Measurements from ENCODE around the gene TMC3.

The TMC3 gene

GRCh38 chr15:81297603-81298575, 76.1 kb downstream of the TMC3 start:
- DNase-seq (ENCODE audit: low read depth) = no peak

- DNase-seq (ENCODE audit: low read depth) = no peak
These were observed 76.9 kb downstream of the TMC3 start for GRCh38 chr15:81297147-81297572.

- DNase-seq (ENCODE audit: low read depth) = peak; percentile 60
These were observed 77.3 kb downstream of the TMC3 start for GRCh38 chr15:81296673-81297072.

GRCh38 chr15:81296186-81296585, 77.8 kb downstream of the TMC3 start:
- DNase-seq (ENCODE audit: low read depth) = no peak

GRCh38 chr15:81295486-81296121, 78.4 kb downstream of the TMC3 start:
- DNase-seq (ENCODE audit: low read depth) = no peak

GRCh38 chr15:81294516-81294880, 79.5 kb downstream of the TMC3 start:
- DNase-seq (ENCODE audit: low read depth) = no peak

GRCh38 chr15:81293728-81294515, 80.1 kb downstream of the TMC3 start:
- peak; percentile 69 for DNase-seq (ENCODE audit: low read depth)

- DNase-seq (ENCODE audit: low read depth) = no peak
These were observed 81.5 kb downstream of the TMC3 start for GRCh38 chr15:81292523-81293001.

- DNase-seq (ENCODE audit: low read depth) = no peak
These were observed 82.0 kb downstream of the TMC3 start for GRCh38 chr15:81291916-81292522.

- DNase-seq (ENCODE audit: low read depth) = no peak
These were observed 84.1 kb downstream of the TMC3 start for GRCh38 chr15:81289910-81290309.

- no peak for DNase-seq (ENCODE audit: low read depth)
These were observed 85.4 kb downstream of the TMC3 start for GRCh38 chr15:81288616-81289015.

GRCh38 chr15:81288040-81288439, 86.0 kb downstream of the TMC3 start:
- no peak for DNase-seq (ENCODE audit: low read depth)

- no peak for DNase-seq (ENCODE audit: low read depth)
These were observed 87.3 kb downstream of the TMC3 start for GRCh38 chr15:81286621-81287121.

- no peak for DNase-seq (ENCODE audit: low read depth)
These were observed 88.6 kb downstream of the TMC3 start for GRCh38 chr15:81285461-81285860.

- no peak for DNase-seq (ENCODE audit: low read depth)
These were observed 89.6 kb downstream of the TMC3 start for GRCh38 chr15:81284256-81285031.

GRCh38 chr15:81282911-81283310, 91.1 kb downstream of the TMC3 start:
- no peak for DNase-seq (ENCODE audit: low read depth)

GRCh38 chr15:81282606-81282895, 91.5 kb downstream of the TMC3 start:
- DNase-seq (ENCODE audit: low read depth) = no peak

GRCh38 chr15:81281766-81282605, 92.0 kb downstream of the TMC3 start:
- no peak for DNase-seq (ENCODE audit: low read depth)

GRCh38 chr15:81281456-81281735, 92.6 kb downstream of the TMC3 start:
- DNase-seq (ENCODE audit: low read depth) = no peak

All from activated gamma-delta T cell treated with anti-CD3 and anti-CD28 coated beads, Interleukin-2, amount 50 U/mL, for 16 hours (primary cell).